Measurements from ENCODE around the gene CCDC27.
"Not testable (repeated sequence)": the region's sequence is repeated elsewhere in the genome, so short reads cannot be mapped to it uniquely, and the experiment has no call there.

CCDC27 gene

DNA sequence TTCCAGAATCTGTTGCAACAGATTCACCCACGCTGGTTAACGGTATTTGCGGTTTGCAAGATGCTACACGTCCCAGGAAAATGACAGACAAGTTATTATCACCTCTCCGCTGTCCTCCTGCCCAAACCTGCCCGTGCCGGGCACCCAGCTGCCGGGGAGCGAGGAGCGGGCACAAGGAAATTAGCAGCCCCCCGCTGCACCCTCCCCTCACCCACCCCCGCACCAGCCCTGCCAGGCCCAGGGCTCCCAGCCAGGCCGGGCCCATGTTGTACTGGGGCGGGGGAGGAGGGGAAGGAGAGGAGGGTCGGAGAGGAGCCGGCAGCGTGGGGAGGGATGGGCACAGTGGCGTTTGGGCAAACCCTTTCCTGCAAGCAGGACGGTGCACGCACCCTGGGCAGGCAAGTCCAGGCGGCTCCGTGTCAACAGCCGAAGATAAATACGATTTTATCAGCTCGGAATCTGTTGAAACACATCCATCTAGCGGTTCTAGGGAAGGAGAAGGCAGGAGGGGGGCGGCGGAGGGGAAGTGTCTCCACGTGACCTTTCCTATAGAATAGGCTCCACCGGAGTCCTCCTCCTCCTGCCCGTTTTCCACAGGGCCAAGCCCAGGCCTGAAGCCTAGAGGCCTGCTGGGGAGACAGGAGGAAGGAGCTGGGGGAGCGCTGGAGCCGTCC, 35.1 kb upstream of the CCDC27 start:
- DNase-seq, result peak; percentile 90
- in situ Hi-C loops (cut with MboI; ENCODE audit: low pct_unique_long_range_greater_than_20kb, low sequenced_read_pairs), result no loop called here

DNA sequence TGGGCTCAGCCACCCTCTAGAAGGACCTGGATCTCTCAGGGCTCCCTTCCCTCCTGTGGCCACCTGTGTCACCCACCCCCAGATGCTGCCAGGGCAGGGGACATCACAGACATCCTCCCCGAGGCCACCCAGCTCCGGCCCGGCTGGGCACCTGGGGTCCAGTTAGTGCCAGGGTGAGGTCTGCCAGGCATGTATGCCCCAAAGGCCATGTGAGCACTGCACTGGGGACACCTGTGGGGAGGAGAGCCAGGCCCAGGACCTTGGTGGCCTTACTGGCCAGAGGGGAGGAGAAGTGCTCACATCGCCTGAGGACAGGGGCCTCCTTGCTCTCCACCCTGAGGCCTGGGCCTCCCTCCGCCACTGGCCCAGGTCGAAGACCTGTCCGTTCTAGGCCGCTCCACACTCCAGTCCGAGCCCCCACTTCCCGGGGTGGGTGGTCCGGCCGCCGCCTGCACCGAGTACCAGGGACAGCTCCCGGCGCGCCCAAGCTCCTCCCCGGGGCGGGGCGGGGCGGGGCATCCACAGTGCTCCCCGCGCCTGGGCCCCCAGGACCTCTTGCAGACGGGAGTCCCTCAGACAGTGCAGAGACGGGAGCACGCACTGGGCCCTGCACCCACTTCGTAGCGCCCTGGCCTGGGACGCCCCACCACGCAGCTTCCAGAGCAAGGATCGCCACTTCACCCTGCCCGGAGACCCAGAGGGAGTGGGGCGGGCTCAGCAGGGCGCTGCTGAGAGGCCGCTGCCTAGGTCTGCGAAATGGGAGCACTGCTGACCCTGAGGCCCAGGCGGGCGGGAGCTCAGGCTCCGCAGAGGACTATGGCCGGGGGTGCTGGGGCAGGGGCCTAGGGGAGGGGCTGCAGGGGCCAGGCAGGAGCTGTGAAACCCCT, 34.3 kb upstream of the CCDC27 start:
- no peak for DNase-seq
- in situ Hi-C loops (cut with MboI; ENCODE audit: low pct_unique_long_range_greater_than_20kb, low sequenced_read_pairs), result no loop called here

DNA sequence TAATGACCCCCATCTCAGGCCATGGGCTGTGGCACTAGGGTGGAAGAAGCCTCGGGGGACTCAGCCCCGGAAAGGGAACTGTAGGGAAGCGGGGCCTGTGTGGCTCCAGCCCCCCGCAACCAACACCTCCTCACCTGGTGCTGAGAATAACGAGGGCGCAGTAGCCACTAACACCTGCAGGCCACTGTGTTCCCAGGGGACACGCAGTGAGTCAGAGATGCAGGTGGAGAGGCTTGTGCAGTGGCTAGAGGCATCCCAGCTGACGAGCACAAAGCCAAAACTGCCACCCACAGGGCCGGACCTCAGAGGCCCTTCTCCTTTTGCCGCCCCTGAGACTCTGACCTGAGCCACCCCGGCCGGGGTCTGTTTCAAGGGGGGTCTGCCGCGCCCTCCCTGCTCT, 33.5 kb upstream of the CCDC27 start:
- DNase-seq, result no peak
- in situ Hi-C loops (cut with MboI; ENCODE audit: low pct_unique_long_range_greater_than_20kb, low sequenced_read_pairs), result no loop called here

DNA sequence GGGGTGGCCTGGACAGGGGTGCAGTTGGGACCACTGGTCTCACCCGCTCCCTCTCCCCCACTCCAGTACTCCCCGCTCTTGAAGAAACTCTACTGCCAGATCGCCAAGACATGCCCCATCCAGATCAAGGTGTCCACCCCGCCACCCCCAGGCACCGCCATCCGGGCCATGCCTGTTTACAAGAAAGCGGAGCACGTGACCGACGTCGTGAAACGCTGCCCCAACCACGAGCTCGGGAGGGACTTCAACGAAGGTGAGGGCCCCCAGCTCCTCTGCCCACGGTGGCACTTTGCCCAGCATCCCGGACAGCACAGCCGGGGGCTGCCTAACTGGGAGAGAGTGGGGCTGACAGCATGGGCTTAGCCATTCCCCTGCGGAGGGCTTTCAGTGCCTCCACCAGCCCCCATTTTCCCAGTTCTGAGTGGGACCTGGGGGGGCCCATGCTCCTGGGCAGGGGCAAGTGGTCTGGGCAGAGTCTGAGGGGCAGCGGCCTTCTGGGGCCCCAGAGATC, 30.2 kb upstream of the CCDC27 start:
- DNase-seq, result no peak
- in situ Hi-C loops (cut with MboI; ENCODE audit: low pct_unique_long_range_greater_than_20kb, low sequenced_read_pairs), result no loop called here

DNA sequence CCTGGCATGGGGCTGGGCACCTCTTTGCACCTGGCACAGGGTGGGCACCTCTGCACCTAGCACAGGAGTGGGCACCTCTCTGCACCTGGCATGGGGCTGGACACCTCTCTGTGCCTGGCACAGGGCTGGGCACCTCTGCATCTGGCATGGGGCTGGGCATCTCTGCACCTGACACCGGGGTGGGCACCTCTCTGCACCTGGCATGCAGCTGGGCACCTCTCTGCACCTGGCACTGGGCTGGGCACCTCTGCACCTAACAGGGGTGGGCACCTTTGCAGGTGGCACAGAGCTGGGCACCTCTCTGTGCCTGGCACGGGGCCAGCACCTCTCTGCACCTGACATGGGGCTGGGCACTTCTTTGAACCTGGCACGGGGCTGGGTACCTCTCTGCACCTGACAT, 29.4 kb upstream of the CCDC27 start:
- DNase-seq, result no peak
- in situ Hi-C loops (cut with MboI; ENCODE audit: low pct_unique_long_range_greater_than_20kb, low sequenced_read_pairs), result no loop called here

DNA sequence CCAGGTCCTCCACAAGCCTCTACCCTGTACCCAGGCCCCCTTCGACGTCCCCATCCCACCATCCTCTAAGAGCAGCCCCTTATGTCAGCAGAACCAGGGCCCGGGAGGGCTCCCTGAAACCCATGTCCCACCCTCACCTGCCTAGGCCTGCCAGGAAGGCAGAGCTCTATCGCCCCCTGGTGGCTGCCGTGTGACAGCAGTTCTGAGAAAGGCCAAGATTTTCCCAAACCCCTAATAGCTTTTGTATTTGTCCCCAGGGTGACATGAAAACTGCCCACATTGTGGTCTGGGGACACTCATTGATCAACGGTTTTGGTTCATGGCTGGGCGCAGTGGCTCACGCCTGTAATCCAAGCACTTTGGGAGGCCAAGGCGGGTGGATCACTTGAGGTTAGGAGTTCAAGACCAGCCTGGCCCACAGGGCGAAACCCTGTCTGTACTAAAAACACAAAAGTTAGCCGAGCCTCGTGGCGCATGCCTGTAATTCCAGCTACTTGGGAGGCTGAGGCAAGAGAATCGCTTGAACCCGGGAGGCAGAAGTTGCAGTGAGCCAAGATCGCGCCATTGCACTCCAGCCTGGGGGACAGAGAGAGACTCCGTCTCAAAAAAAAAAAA, 27.7 kb upstream of the CCDC27 start:
- in situ Hi-C loops (cut with MboI; ENCODE audit: low pct_unique_long_range_greater_than_20kb, low sequenced_read_pairs), result not testable (repeated sequence)
- DNase-seq, result peak; percentile 77

DNA sequence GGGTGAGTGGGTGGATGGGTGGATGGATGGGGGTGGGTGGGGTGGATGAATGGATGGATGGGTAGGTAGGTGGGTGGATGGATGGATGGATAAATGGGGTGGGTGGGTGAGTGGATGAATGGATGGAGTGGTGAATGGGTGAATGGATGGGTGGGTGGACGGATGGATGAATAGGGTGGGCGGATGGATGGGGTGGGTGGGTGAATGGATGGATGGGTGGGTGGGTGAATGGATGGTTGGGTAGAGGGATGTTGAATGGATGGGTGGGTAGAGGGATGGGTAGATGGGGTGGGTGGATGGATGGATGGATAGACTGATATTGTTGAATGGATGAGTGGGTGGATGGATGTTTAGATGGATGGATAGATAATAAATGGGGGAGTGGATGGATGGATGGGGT, 26.9 kb upstream of the CCDC27 start:
- DNase-seq, result no peak
- in situ Hi-C loops (cut with MboI; ENCODE audit: low pct_unique_long_range_greater_than_20kb, low sequenced_read_pairs), result no loop called here

DNA sequence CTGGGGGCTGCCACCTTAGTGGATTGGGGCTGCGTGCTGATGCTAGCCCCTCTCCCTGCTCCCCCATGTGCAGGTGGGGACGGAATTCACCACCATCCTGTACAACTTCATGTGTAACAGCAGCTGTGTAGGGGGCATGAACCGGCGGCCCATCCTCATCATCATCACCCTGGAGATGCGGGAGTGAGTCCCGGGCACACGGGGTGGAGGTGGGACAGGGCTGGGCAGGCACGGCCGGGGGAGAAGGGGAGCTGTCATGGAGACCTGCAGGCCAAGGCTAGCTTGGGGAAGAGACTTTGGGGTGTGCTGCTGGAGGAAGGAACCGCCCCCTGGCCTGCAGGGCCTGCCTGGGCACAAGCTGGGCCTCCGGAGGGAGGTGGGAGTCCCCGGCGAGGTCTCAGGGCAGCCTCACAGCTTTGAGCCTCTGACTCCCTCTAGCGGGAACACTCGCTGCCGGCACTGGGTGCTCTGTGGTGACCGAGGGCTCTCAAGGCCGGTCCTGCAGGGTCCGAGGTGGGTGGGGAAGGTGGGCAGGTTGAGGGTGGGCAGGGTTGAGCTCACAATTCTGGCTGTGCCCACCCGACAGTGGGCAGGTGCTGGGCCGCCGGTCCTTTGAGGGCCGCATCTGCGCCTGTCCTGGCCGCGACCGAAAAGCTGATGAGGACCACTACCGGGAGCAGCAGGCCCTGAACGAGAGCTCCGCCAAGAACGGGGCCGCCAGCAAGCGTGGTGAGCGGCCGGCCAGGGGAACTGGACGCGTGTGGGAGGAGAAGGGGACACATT, 25.0 kb upstream of the CCDC27 start:
- in situ Hi-C loops (cut with MboI; ENCODE audit: low pct_unique_long_range_greater_than_20kb, low sequenced_read_pairs), result no loop called here

DNA sequence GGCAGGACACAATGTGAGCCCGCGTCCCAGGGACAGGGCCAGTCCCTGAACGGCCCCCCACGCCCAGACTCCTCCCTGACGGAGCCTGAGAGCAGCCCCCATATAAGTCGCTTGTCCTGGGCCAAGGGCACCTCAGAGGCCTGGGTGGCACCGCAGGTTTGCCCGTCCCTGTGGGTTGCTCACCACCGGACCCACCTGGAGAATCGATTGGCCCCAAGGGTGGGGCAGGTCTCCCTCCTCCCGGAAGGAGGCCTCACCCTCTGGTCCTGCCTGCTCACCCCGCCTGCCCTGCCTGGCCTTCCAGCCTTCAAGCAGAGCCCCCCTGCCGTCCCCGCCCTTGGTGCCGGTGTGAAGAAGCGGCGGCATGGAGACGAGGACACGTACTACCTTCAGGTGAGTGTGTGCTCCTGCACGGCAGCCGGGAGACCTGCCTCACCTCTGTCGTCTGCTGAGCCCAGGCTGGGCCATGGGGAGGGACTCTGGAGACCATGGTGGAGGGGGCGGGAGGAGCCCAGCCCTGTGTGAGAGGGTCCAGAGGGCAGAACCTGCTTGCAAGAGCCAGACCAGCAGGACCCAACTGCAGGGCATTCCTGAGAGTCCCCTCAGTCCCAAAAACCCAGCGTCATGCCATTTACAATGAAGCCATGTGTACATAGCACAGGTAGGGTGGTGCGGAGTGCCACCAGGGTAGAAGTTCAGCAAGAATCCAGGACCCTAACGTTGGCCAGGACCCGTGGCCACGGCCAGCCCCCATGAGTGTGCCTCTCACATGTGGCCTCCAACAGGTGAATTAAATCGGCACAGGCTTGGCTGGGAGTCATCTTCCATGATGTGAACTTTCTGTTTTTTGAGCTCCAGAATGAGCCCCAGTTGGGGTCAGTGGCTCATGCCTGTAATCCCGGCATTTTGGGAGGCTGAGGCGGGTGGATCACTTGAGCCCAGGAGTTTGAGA, 24.1 kb upstream of the CCDC27 start:
- in situ Hi-C loops (cut with MboI; ENCODE audit: low pct_unique_long_range_greater_than_20kb, low sequenced_read_pairs), result no loop called here
- DNase-seq, result no peak

More for the DNA sequence above, 25.0 kb upstream of the CCDC27 start:
- peak; percentile 49 for DNase-seq

DNA sequence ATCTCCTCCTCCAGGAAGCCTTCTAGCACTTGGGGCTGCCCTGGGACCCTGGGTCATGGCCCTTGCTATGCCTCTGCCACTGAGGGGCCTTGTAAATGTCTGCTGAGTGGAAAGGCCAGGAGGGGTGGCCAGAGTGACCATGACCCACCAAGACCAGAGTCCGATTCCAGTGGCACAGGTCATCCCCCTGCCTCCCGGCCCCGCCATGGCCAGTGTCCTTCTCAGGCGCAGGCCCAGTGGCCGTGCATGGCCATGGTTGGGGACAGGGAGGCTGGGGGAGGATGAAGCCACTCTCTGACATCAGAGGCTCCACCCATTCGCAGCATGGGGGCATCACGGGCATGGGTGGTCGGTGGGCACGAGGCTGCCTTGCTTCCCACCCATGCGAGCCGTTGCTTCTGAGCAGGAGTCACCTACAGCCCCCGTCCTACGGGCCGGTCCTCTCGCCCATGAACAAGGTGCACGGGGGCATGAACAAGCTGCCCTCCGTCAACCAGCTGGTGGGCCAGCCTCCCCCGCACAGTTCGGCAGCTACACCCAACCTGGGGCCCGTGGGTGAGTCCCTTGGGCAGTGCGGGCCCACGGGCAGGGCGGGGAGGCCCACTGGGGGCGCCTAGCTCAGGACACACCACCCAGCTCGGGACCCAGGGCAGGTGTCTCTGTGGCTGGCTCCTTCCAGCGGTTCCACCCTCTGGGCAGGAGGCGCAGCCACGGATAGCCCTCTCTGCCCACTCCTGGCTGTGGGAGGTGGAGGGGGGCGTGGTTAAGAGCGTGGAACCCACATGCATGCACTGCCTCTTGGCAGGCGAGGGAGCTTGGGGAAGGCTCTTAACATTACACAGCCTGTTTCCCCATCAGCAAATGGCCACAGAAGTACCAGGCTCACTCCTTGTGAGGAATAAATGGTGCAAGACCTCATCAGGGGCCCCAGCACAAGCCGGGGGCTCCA, 22.4 kb upstream of the CCDC27 start:
- no peak for DNase-seq
- in situ Hi-C loops (cut with MboI; ENCODE audit: low pct_unique_long_range_greater_than_20kb, low sequenced_read_pairs), result no loop called here

DNA sequence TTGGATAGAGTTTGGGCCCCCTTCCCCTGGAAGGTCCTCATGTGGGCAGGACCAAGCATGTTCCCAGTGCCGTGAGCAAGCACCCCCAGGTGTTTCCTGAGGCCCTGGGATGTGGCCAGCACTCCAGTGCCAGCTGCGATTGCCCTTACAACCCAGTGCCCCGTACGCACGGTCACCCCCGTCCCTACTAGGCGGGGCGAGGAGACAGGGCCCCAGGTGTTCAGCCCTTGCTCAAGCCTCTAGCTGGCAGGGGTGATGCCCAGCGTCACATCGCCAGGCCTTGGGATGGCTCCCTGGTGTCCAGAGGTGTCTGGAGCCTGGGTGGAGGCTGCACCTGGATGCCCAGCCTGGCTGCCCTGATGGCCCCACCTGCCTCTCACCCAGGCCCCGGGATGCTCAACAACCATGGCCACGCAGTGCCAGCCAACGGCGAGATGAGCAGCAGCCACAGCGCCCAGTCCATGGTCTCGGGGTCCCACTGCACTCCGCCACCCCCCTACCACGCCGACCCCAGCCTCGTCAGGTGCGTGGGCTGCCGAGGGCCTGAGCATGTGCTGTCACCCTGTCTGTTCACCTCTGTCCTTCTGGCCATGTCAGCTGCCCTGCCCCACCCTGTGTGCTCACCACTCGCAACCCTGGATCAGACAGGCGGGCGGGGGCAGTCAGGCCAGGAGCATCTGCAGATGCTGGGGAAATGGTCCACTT, 21.6 kb upstream of the CCDC27 start:
- in situ Hi-C loops (cut with MboI; ENCODE audit: low pct_unique_long_range_greater_than_20kb, low sequenced_read_pairs), result no loop called here
- no peak for DNase-seq

DNA sequence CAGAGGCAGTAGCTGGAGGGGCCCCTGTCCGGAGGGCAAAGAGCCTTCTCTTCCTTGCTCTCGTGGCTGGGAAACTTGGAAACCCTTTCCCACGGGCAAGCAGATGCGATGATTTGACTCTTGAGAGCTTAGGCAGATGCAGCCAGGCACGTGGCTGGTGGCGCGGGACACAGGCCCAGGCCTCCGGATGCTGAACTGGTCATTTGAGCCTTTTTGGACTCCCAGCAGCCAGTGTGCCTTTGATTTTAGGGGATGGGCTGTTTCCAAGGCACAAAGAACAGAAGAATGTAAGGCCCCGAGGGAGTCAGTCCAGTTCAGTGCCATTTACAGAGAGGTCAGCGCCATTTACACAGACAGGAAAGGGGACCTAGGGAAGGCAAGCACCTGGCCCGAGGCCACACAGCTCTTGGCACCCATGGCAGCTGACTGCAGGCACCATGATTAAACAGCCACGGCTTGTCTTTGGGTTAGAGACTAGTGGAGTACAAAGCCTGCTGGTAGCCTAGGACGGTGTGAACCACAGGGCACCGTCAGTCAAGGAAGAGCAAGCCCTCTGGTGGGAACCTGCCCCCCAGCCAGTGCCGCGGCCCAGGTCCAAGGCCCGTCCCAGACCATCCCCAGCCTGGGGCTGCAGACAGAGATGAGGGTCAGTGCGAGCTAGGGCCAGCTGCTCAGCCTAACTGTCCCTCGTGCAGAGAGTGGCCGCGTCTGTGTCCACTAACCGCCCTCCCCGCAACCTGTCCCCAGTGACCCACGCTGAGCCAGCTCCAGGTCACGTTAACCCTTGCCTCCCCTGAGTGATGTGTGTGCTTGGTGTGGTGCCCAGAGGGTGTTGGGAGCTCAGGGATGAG, 20.4 kb upstream of the CCDC27 start:
- in situ Hi-C loops (cut with MboI; ENCODE audit: low pct_unique_long_range_greater_than_20kb, low sequenced_read_pairs), result no loop called here
- no peak for DNase-seq

DNA sequence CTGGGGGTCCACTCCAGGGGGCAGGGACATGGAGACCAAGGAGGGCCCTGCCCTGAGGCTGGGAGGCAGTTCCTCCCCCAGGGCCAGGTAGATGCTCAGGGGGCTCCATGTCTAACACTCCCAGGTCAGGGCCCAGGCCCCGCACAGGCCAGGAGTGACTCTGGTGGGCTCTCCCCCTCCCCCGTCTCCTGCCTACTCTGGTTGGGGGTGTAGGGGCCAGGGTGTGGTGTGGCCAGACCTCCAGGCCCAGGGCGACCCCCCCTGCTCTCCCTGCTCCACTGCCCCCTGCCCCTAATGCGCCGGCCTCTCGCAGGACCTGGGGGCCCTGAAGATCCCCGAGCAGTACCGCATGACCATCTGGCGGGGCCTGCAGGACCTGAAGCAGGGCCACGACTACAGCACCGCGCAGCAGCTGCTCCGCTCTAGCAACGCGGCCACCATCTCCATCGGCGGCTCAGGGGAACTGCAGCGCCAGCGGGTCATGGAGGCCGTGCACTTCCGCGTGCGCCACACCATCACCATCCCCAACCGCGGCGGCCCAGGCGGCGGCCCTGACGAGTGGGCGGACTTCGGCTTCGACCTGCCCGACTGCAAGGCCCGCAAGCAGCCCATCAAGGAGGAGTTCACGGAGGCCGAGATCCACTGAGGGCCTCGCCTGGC, 19.7 kb upstream of the CCDC27 start:
- in situ Hi-C loops (cut with MboI; ENCODE audit: low pct_unique_long_range_greater_than_20kb, low sequenced_read_pairs), result no loop called here

DNA sequence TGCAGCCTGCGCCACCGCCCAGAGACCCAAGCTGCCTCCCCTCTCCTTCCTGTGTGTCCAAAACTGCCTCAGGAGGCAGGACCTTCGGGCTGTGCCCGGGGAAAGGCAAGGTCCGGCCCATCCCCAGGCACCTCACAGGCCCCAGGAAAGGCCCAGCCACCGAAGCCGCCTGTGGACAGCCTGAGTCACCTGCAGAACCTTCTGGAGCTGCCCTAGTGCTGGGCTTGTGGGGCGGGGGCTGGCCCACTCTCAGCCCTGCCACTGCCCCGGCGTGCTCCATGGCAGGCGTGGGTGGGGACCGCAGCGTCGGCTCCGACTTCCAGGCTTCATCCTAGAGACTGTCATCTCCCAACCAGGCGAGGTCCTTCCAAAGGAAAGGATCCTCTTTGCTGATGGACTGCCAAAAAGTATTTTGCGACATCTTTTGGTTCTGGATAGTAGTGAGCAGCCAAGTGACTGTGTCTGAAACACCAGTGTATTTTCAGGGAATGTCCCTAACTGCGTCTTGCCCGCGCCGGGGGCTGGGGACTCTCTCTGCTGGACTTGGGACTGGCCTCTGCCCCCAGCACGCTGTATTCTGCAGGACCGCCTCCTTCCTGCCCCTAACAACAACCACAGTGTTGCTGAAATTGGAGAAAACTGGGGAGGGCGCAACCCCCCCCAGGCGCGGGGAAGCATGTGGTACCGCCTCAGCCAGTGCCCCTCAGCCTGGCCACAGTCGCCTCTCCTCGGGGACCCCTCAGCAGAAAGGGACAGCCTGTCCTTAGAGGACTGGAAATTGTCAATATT, 19.0 kb upstream of the CCDC27 start:
- in situ Hi-C loops (cut with MboI; ENCODE audit: low pct_unique_long_range_greater_than_20kb, low sequenced_read_pairs), result no loop called here
- DNase-seq, result no peak

More for the DNA sequence above, 19.7 kb upstream of the CCDC27 start:
- no peak for DNase-seq
